ENCODE data around the gene VPS25.
A peak's percentile ranks its signal among the peaks of the same experiment; 100 is the strongest.
"Not testable (repeated sequence)": the region's sequence is repeated elsewhere in the genome, so short reads cannot be mapped to it uniquely, and the experiment has no call there.

VPS25 gene

DNA sequence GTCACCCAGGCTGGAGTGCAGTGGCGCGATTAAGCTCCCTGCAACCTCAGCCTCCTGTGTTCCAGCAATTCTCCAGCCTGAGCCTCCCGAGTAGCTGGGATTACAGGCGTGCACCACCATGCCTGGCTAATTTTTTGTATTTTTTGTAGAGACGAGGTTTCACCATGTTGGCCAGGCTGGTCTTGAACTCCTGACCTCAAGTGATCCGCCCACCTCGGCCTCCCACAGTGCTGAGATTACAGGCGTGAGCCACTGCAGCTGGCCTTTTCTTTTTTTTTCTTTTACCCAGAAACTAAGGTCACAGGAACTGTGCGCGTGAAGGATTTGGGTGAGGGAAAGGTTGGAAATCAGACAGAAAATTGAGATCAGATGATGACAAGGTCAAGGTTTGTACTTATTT, 3.3 kb upstream of the VPS25 start:
- DNase-seq: not testable (repeated sequence)

DNA sequence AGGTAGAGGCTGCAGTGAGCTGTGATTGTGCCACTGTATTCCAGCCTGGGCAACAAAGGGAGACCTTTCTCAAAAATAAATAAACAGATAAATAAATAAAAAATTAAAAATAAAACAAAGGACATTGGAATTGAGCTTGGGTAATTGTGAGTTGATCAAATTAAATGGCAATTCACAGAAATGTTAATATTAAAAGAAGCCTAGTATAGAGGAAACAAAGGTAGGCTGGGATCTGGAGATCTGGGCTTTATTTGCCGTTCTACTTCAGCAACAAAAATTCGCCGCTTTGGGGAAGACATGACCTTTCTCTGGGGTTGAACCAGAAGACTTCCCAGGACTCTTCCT, 332 bp upstream of the VPS25 start:
- DNase-seq: no peak

GRCh38 chr17:42774066-42774745, 957 bp downstream of the VPS25 start:
- DNase-seq: no peak

- DNase-seq: no peak
These were observed 2.4 kb downstream of the VPS25 start for GRCh38 chr17:42775534-42776098.

DNA sequence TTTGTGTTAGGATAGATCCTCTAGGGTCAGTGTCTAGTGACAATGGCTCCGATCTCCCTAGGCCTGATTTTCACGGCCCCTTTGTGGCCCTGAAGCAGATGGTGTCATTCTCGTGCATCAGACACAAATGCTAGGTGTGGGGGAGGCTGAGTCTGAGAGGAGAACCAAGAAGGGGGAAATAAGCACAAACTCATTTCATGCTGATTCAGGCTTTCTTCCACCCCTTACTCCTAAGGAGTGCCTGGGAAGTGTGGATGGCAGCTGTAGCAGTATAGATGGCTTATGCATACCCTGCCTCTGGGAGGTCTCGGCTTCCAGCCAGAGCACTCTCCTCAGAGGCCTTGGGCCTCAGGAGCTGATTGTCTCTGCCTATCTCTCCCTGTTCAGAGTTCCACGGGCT, 5.3 kb downstream of the VPS25 start:
- DNase-seq: no peak

DNA sequence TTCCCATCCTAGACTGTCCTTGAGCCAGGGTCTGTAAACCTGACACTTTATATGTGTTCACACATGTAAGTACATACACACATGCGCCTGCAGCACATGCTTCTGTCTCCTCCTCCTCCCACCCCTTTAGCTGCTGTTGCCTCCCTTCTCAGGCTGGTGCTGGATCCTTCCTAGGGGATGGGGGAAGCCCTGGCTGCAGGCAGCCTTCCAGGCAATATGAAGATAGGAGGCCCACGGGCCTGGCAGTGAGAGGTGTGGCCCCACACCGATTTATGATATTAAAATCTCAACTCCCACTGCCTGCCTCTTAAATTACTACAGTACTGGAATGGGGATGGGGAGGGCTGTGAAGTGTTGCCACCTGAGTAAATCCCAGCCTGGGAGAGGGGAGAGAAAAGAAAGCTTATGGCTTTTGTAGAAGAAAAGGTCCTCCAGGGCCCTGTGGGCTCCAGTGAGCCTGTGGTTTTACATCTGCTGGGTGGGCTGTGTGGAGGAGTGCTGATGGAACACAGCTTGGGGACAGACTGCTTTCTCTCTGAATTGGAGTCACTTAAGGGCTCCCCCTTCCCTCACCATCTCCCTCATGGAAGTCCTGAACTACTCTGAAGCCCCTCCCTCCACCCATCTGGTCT, 6.2 kb downstream of the VPS25 start:
- DNase-seq: no peak

- DNase-seq: no peak
These were observed 6.9 kb downstream of the VPS25 start, which contains the start of gene WNK4 for GRCh38 chr17:42779936-42780850. Gene WNK4, plus strand, starts transcription at chr17:42780610. Its CDS starts 89 bp downstream, at chr17:42780699.

DNA sequence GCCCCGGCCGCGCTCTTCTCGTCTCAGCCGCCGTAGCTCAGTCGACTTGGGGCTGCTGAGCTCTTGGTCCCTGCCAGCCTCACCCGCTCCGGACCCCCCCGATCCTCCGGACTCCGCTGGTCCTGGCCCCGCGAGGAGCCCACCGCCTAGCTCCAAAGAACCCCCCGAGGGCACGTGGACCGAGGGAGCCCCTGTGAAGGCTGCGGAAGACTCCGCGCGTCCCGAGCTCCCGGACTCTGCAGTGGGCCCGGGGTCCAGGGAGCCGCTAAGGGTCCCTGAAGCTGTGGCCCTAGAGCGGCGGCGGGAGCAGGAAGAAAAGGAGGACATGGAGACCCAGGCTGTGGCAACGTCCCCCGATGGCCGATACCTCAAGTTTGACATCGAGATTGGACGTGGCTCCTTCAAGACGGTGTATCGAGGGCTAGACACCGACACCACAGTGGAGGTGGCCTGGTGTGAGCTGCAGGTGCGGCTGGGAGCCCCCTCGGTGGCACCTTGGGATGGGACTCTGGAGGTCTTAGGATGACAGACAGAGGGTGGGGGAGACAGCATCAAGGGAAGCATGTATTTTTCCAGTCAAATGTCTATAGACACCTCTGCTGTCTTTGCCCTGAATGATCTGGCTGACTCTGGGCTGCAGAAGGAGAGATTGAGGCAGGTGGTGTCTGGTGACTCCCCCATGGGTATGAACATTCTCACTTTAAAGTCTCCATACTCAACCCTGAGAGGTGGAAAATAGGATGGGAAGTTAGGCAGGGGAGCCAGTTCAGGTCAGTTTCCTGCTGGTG, 7.8 kb downstream of the VPS25 start:
- DNase-seq: peak; percentile 43

- DNase-seq: no peak
These were observed 8.5 kb downstream of the VPS25 start for GRCh38 chr17:42781639-42782165.

- no peak for DNase-seq
These were observed 9.2 kb downstream of the VPS25 start for GRCh38 chr17:42782166-42783061.

DNA sequence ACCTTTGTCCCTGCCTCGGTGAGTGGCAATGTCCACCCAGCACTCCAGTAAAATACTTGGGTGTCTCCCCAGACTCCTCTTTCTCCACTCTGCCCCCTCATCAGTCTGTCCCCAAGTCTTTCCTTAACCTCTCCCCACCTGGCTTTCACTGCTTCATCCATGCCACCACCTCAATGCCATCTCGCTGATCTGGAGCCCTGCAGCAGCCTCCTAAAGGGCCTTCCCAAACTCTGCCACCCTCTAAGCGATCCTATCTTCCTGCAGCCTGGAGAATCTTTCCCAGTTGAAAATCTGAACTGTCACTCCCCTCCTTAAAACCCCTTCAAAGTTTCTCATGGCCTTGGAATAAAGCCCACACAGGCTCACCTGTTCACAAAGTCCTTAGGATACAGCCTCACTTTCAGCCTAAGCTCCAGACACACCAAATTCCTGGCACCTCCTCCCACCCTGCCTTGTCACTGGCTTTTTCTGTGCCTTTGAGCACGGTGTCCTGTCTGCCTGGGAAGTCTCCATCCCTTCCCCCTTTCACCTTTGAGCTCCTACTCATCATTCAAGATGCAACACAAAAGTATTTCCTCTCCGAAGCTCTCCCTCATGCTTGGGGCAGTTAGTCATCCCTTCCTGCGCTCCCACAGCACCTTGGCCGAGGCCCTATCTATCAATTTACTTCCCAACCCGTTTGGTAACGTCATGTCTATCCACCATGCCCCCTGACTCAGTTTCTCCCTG, 10.0 kb downstream of the VPS25 start:
- no peak for DNase-seq

DNA sequence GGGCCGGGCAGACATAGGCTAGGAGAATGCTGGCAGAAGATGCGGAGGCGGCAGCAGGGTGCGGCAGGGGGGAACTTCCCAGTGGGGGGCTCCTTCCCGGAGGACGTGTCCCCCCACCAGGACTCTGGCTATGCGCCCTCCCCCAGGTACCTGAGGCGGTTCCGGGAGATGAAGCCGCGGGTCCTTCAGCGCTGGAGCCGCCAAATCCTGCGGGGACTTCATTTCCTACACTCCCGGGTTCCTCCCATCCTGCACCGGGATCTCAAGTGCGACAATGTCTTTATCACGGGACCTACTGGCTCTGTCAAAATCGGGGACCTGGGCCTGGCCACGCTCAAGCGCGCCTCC, 10.5 kb downstream of the VPS25 start:
- DNase-seq: no peak

GRCh38 chr17:42784409-42784808, 11.2 kb downstream of the VPS25 start:
- DNase-seq: peak; percentile 48

DNA sequence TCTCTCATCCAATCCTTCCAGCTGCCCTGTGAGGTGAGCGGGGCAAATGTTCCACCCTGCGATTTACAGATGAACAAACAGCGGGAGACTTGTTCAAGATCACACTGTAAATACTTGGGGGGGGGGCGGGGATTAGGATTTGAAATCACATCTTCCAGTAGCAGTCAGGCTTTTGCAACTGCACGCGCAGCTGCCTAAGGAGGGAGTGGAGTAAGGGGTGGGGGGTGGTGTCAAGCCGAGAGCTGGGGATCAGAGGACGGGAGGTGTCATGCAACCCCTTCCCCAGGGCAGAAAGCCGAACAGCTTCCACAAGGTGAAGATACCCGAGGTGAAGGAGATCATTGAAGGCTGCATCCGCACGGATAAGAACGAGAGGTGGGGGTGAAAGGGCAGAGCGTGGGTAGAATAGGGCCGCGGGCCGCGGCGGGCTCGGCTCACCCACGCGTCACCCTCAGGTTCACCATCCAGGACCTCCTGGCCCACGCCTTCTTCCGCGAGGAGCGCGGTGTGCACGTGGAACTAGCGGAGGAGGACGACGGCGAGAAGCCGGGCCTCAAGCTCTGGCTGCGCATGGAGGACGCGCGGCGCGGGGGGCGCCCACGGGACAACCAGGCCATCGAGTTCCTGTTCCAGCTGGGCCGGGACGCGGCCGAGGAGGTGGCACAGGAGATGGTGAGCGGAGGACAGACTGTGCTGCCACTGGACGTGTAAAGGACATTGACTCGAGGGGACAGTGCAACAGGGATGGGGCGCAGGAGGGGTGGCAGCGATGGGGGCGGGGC, 11.8 kb downstream of the VPS25 start:
- no peak for DNase-seq

DNA sequence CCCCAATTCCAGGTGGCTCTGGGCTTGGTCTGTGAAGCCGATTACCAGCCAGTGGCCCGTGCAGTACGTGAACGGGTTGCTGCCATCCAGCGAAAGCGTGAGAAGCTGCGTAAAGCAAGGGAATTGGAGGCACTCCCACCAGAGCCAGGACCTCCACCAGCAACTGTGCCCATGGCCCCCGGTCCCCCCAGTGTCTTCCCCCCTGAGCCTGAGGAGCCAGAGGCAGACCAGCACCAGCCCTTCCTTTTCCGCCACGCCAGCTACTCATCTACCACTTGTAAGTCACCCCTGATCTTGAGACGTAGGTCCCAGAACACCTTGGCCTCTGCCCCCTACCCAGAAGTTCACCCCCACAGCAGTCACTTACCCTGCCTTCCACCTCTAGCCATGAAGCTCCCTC, 14.0 kb downstream of the VPS25 start:
- DNase-seq: no peak

- DNase-seq: no peak
These were observed 18.7 kb downstream of the VPS25 start for GRCh38 chr17:42791948-42792347.

DNA sequence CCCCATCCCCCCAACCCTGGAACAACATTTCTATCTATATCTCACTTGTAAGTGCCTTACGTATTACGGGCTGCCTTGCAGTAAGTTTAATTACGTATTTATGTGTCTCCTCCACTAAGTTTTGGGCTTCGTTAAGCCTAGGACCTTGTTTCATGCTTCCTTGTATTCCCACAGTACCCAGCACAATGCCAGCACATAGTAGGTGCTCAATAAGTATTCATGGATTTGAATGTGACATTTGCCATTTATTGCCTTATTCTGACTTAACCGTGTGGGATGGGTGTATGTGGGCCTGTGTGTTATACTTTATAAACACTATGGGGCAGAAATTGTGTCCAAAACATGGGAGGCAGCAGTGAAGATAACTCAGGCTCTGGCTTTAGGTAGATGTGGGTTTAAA, 19.3 kb downstream of the VPS25 start:
- no peak for DNase-seq

DNA sequence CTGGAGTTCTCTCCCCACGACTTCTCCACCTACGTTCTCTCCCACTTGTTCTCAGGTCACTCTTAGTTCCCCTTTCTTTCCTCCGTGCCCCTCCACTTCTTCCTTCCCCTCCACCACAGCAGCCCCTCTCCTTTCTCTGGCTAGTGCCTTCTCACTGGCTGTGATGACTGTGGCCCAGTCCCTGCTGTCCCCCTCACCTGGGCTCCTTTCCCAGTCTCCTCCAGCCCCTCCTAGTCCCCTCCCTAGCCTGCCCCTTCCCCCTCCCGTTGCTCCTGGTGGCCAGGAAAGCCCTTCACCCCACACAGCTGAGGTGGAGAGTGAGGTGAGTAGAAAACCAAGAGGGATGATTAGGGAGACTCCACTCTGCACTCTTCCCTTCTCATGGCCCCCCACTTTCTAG, 21.8 kb downstream of the VPS25 start:
- no peak for DNase-seq

- no peak for DNase-seq
These were observed 22.2 kb downstream of the VPS25 start for GRCh38 chr17:42795465-42795864.

Measured in eye (tissue), 1 donor.